H1 (cell line): ENCODE results near the gene KIF23. TPM values are rescaled to one million over a fixed set of nuclear protein-coding genes. Genes with fewer than 3 reads are reported as not detected.

Experiments
- CTCF ChIA-PET: fragments of 300-600 bp; sonication (Branson Sonifier 250); formaldehyde crosslinking; loops from one replicate; lab custom pipeline; 2021; ENCODE audit not compliant: partially characterized antibody; lab: Charles Lee
- POLR2A ChIA-PET: fragments of 300-600 bp; sonication (Branson Sonifier 250); formaldehyde crosslinking; loops from one replicate; lab custom pipeline; 2021; ENCODE audit warnings: inconsistent platforms; ENCODE audit not compliant: partially characterized antibody; lab: Charles Lee
- DNase-seq, 2 experiments: peaks; one replicate each; pipeline versions ENCODE4 v3.0.0 to v3.0.0-alpha.2; 2010 to 2022; ENCODE audit warnings: low spot score in 2 of 2, low read depth in 1 of 2, mixed read lengths in 1 of 2
- FAIRE-seq: peaks from 2 replicates; lab custom pipeline; 2011; peaks lifted over from hg19 to GRCh38; lab: Jason Lieb, UNC
- H2AFZ ChIP-seq: 2 replicates; pipeline ENCODE4 v1.8.1; 2012; ENCODE audit warnings: low read length, inconsistent platforms
- H2AK5ac ChIP-seq: 2 replicates; pipeline ENCODE4 v1.6.1; 2013; ENCODE audit warnings: low read depth, low read length
- H2BK120ac ChIP-seq: replicated peaks from 2 replicates; pipeline ENCODE3; 2013; ENCODE audit warnings: low read depth, low read length, inconsistent platforms
- H2BK12ac ChIP-seq: 2 replicates; pipeline ENCODE4 v1.6.1; 2013; ENCODE audit warnings: low read depth, low read length
- H2BK15ac ChIP-seq: 2 replicates; pipeline ENCODE4 v1.6.1; 2013; ENCODE audit warnings: low read length
- H2BK20ac ChIP-seq: 2 replicates; pipeline ENCODE4 v1.6.1; 2013; ENCODE audit warnings: low read length
- H2BK5ac ChIP-seq: 2 replicates; pipeline ENCODE4 v1.6.1; 2013; ENCODE audit warnings: low read depth, low read length
- H3K14ac ChIP-seq: 2 replicates; pipeline ENCODE4 v1.6.1; 2013; ENCODE audit warnings: inconsistent platforms; ENCODE audit not compliant: insufficient read length
- H3K18ac ChIP-seq: 2 replicates; pipeline ENCODE4 v1.6.1; 2013; ENCODE audit warnings: low read length; ENCODE audit errors: extremely low read depth
- H3K23ac ChIP-seq: 2 replicates; pipeline ENCODE4 v1.6.1; 2013; ENCODE audit warnings: inconsistent platforms; ENCODE audit not compliant: insufficient read length
- H3K23me2 ChIP-seq: 2 replicates; pipeline ENCODE4 v1.6.1; 2013; ENCODE audit warnings: low read depth, low read length
- H3K27ac ChIP-seq: 2 replicates; pipeline ENCODE4 v1.6.1; 2011; ENCODE audit warnings: low read depth, low read length, inconsistent platforms
- H3K27me3 ChIP-seq, 4 experiments: replicated peaks in 1 of 4; 1 replicate in 1 of 4; 2 replicates in 3 of 4; pipeline versions ENCODE4 v1.6.1 to v1.8.1; 2011 to 2013; ENCODE audit warnings: low read length in 3 of 4, mild to moderate bottlenecking in 3 of 4, inconsistent platforms in 2 of 4, mixed read lengths in 2 of 4, moderate library complexity in 1 of 4; ENCODE audit not compliant: control insufficient read depth in 3 of 4, insufficient read depth in 3 of 4; ENCODE audit errors: extremely low read depth in 1 of 4
- H3K36me3 ChIP-seq, 4 experiments: 2 replicates each; pipeline versions ENCODE4 v1.6.1 to v1.8.1; 2011 to 2013; ENCODE audit warnings: mild to moderate bottlenecking in 4 of 4, low read length in 3 of 4, moderate library complexity in 2 of 4, control low read depth in 1 of 4, inconsistent platforms in 1 of 4; ENCODE audit not compliant: insufficient read depth in 4 of 4, control insufficient read depth in 2 of 4
- H3K4ac ChIP-seq: replicated peaks from 2 replicates; pipeline ENCODE3; 2013; ENCODE audit warnings: low read length, low read depth, mixed read lengths, inconsistent platforms; ENCODE audit not compliant: insufficient read length
- H3K4me1 ChIP-seq, 4 experiments: replicated peaks in 1 of 4; 1 replicate in 1 of 4; 2 replicates in 3 of 4; pipeline versions ENCODE4 v1.6.1 to v1.8.1; 2011 to 2013; ENCODE audit warnings: low read length in 3 of 4, inconsistent platforms in 2 of 4, mixed read lengths in 1 of 4; ENCODE audit not compliant: insufficient read depth in 4 of 4, control insufficient read depth in 3 of 4
- H3K4me2 ChIP-seq, 2 experiments: 2 replicates each; pipeline versions ENCODE4 v1.6.1 to v1.8.1; 2011 to 2013; ENCODE audit warnings: low read depth in 2 of 2, low read length in 2 of 2, control low read depth in 1 of 2, inconsistent platforms in 1 of 2, mild to moderate bottlenecking in 1 of 2; ENCODE audit not compliant: insufficient read depth in 1 of 2
- H3K4me3 ChIP-seq, 4 experiments: fragments of 200-600, 300-600 bp in 1 of 4; sonication (generic), shearing (Covaris generic), sonication (Bioruptor Twin) in 1 of 4; 2 replicates each; pipeline versions ENCODE4 v1.5.1 to v1.8.1; 2011 to 2016; ENCODE audit warnings: low read length in 4 of 4, low read depth in 3 of 4, control low read depth in 2 of 4, inconsistent platforms in 2 of 4, mild to moderate bottlenecking in 2 of 4, mixed read lengths in 1 of 4, moderate library complexity in 1 of 4; ENCODE audit not compliant: insufficient read depth in 2 of 4; ENCODE audit errors: extremely low read depth in 1 of 4
- H3K56ac ChIP-seq: replicated peaks from 2 replicates; pipeline ENCODE3; 2013; ENCODE audit warnings: low read depth, mild to moderate bottlenecking, mixed read lengths, low read length, inconsistent platforms; ENCODE audit not compliant: insufficient read length
- H3K79me1 ChIP-seq: 2 replicates; pipeline ENCODE4 v1.6.1; 2013; ENCODE audit warnings: low read depth, low read length, control low read depth
- H3K79me2 ChIP-seq, 2 experiments: 2 replicates each; pipeline versions ENCODE4 v1.6.1 to v1.8.1; 2012 to 2013; ENCODE audit warnings: low read length in 2 of 2, mild to moderate bottlenecking in 2 of 2, inconsistent platforms in 1 of 2; ENCODE audit not compliant: insufficient read depth in 2 of 2, control insufficient read depth in 1 of 2
- H3K9ac ChIP-seq, 4 experiments: replicated peaks in 1 of 4; 1 replicate in 1 of 4; 2 replicates in 3 of 4; pipeline versions ENCODE4 v1.6.1 to v1.8.1; 2011 to 2013; ENCODE audit warnings: low read depth in 3 of 4, low read length in 3 of 4, control low read depth in 2 of 4, mild to moderate bottlenecking in 2 of 4, moderate library complexity in 2 of 4, inconsistent platforms in 1 of 4; ENCODE audit errors: extremely low read depth in 1 of 4
- H3K9me3 ChIP-seq, 2 experiments: 2 replicates each; pipeline versions ENCODE4 v1.6.1 to v1.8.1; 2012 to 2013; ENCODE audit warnings: mild to moderate bottlenecking in 2 of 2, moderate library complexity in 2 of 2, control low read depth in 1 of 2, inconsistent platforms in 1 of 2, low read depth in 1 of 2, low read length in 1 of 2, mixed read lengths in 1 of 2; ENCODE audit not compliant: insufficient read depth in 2 of 2
- H4K20me1 ChIP-seq, 2 experiments: replicated peaks in 1 of 2; 2 replicates each; pipeline versions ENCODE3 to v1.8.1; 2011 to 2013; ENCODE audit warnings: inconsistent platforms in 2 of 2, low read length in 2 of 2, mild to moderate bottlenecking in 1 of 2; ENCODE audit not compliant: insufficient read depth in 2 of 2, control insufficient read depth in 1 of 2
- H4K5ac ChIP-seq: 2 replicates; pipeline ENCODE4 v1.6.1; 2013; ENCODE audit warnings: low read length, low read depth, mixed read lengths, inconsistent platforms; ENCODE audit not compliant: insufficient read length
- H4K8ac ChIP-seq: 2 replicates; pipeline ENCODE4 v1.8.0; 2013; ENCODE audit warnings: mild to moderate bottlenecking, moderate library complexity, low read length, inconsistent platforms; ENCODE audit not compliant: insufficient read depth; ENCODE audit errors: extremely low read depth
- H4K91ac ChIP-seq: replicated peaks from 2 replicates; pipeline ENCODE3; 2013; ENCODE audit warnings: low read length, mixed read lengths, inconsistent platforms; ENCODE audit not compliant: insufficient read length
- CREB1 ChIP-seq: IDR thresholded peaks from 2 replicates; pipeline ENCODE4 v1.6.1; 2012; ENCODE audit warnings: inconsistent platforms
- JUND ChIP-seq: IDR thresholded peaks from 2 replicates; pipeline ENCODE4 v1.6.1; 2011; ENCODE audit warnings: mild to moderate bottlenecking, improper control_type of control experiment, low read length
- POLR2A ChIP-seq, 2 experiments: IDR thresholded peaks; 1 replicate in 1 of 2; 2 replicates in 1 of 2; pipeline ENCODE4 v1.6.1; 2011; ENCODE audit warnings: low read depth in 2 of 2, low read length in 2 of 2, mild to moderate bottlenecking in 2 of 2; ENCODE audit errors: control extremely low read depth in 1 of 2
- RBBP5 ChIP-seq: IDR thresholded peaks from 2 replicates; pipeline ENCODE4 v1.7.1; 2012; ENCODE audit warnings: low read depth, mild to moderate bottlenecking, inconsistent platforms, low read length, moderate library complexity, borderline replicate concordance
- TAF1 ChIP-seq: IDR thresholded peaks from 2 replicates; pipeline ENCODE4 v1.6.1; 2011; ENCODE audit warnings: mild to moderate bottlenecking, low read depth, low read length
- TCF12 ChIP-seq: IDR thresholded peaks from 2 replicates; pipeline ENCODE4 v1.6.1; 2011; ENCODE audit warnings: low read depth, mild to moderate bottlenecking, low read length
- WGBS, 2 experiments: shearing (Covaris generic) in 1 of 2; methylation state at CpG; one replicate each; pipeline versions ENCODE4 v1.1.6 to v1.1.7; 2013 to 2015; ENCODE audit warnings: low lambda C conversion rate in 2 of 2, mixed read lengths in 2 of 2, inconsistent platforms in 1 of 2, low coverage in 1 of 2, missing lambda C conversion rate in 1 of 2; ENCODE audit not compliant: insufficient replicate concordance in 2 of 2, insufficient coverage in 1 of 2, insufficient read length in 1 of 2; ENCODE audit errors: extremely low coverage in 1 of 2, missing lambda C conversion rate in 1 of 2; 5-methylcytosine and 5-hydroxymethylcytosine counted together
- polyA plus RNA-seq, 7 experiments: library from polyadenylated mRNA; depleted of rRNA in 3 of 7; stranded (reverse) in 5 of 7; unstranded in 2 of 7; fragments of >200 nt in 5 of 7; fragments of 200-250 nt in 2 of 7; gene quantifications; 1 replicate in 5 of 7; 2 replicates in 1 of 7; 4 replicates in 1 of 7; pipeline versions ENCODE4 v1.2.1 to v1.2.3, GENCODE V29; 2011 to 2013; ENCODE audit warnings: missing spikeins in 2 of 7, mixed read lengths in 2 of 7
- total RNA-seq: library from RNA; stranded (reverse); fragmentation: NEBNext Ultra II Directional; extraction: Animal tissue kit (Norgen Biotek cat#: 25700); gene quantifications from 2 replicates; pipeline ENCODE4 v1.2.1, GENCODE V29; 2021

Gene KIF23
- total and polyA plus RNA-seq, 2 of the 8 experiments (the other 6 are each of a cell fraction or from before 2014, with no cell fraction given) = 26.2 to 77.4 TPM

GRCh38 chr15:69393831-69394491 lies 20.2 kb upstream of the KIF23 start:
- Histone ChIP-seq H2BK20ac (no peak overlapping the region), H3K14ac (no peak overlapping the region), H4K91ac (peak overlapping the region; percentile 30), H3K27ac (no peak overlapping the region), H3K36me3 (no peaks in the 10 kb centered on the region), H4K8ac (peak overlapping the region; percentile 46; the same call in 1 of the 2 replicates), H3K4me1 (peaks cover 0 to 17% (median 7%) of the 10 kb centered on the region in 4 experiments; a peak in 5 of 7 replicates), H3K4ac (no peak overlapping the region), H3K18ac (0 out of 2 replicates have a peak overlapping the region, but pooled peaks have one; percentile 14), H3K4me2 (no peak overlapping the region), H2AK5ac (no peak overlapping the region; the same call in 1 of the 2 replicates), H3K23me2 (no peaks in the 10 kb centered on the region), H3K79me1 (no peaks in the 10 kb centered on the region; the same call in 1 of the 2 replicates), H2AFZ (no peak overlapping the region), H4K20me1 (peaks cover 0 to 2% of the 10 kb centered on the region in 2 experiments), H3K9me3 (no peaks in the 10 kb centered on the region), H4K5ac (no peak overlapping the region), H2BK12ac (no peak overlapping the region), H3K27me3 (no peaks in the 10 kb centered on the region), H3K79me2 (no peaks in the 10 kb centered on the region), H2BK5ac (no peak overlapping the region; the same call in 1 of the 2 replicates), H3K4me3 (no peak overlapping the region), H3K9ac (no peak overlapping the region), H3K56ac (no peak overlapping the region), H2BK15ac (no peak overlapping the region), H2BK120ac (no peak overlapping the region), H3K23ac (no peak overlapping the region)
- FAIRE-seq (no peak), DNase-seq (no peak)
- no peak for TF ChIP-seq RBBP5
- no peak for TF ChIP-seq POLR2A (IDR thresholded peaks at IDR 0.05; ENCODE audit: control extremely low read depth in 1 of 2, low read depth in 2 of 2, low read length in 2 of 2)
- no peak for TF ChIP-seq CREB1
- no peak for TF ChIP-seq TAF1
- no peak for TF ChIP-seq JUND
- no peak for TF ChIP-seq TCF12
- ChIA-PET POLR2A (no interaction called here), CTCF (interaction anchor here (0.9 to 6.1 kb wide), 24 partner anchors 12 to 358 kb away, joined by 3 to 43 read pairs (median 5); no protein-coding TSS in a partner anchor)
- WGBS, 2 experiments = 87% methylated on average over 11 of the region's 11 CpGs; no CpG with 5 or more reads in 1 of the 2 experiments
